IMR-90 (cell line): ENCODE data around the gene DCN. TPM values are rescaled to one million over a fixed set of nuclear protein-coding genes. Genes with fewer than 3 reads are reported as not detected.

ENCODE experiments used
- ATAC-seq: fragments of 200-7000 bp; cut with Tn5 transposase; 2 replicates; pipeline ENCODE4 v1.9.1; 2020; ENCODE audit warnings: low read depth, mild to moderate bottlenecking, moderate library complexity
- BruUV-seq: library from RNA; stranded (reverse); fragments of 400-500 nt; replicated peaks from 2 replicates; lab custom pipeline; 2021; lab: Mats Ljungman, UMichigan
- CTCF ChIA-PET: fragments of 300-600 bp; formaldehyde crosslinking; extraction: SDS; loops from one replicate; lab custom pipeline; 2021; ENCODE audit warnings: antibody characterized with exemption; lab: Yijun Ruan, JAX
- POLR2A ChIA-PET: fragments of 300-600 bp; sonication (Branson Sonifier 250); formaldehyde crosslinking; loops from one replicate; lab custom pipeline; 2022; ENCODE audit warnings: antibody characterized with exemption; ENCODE audit not compliant: unreplicated experiment; lab: Charles Lee
- DNase-seq: peaks from one replicate; pipeline ENCODE4 v3.0.0; 2013
- H2AFZ ChIP-seq: replicated peaks from 2 replicates; pipeline ENCODE3; 2013; ENCODE audit warnings: low read length, mild to moderate bottlenecking; ENCODE audit not compliant: poor library complexity
- H2AK5ac ChIP-seq: 2 replicates; pipeline ENCODE4 v1.6.1; 2013; ENCODE audit warnings: low read depth, low read length, inconsistent platforms
- H2AK9ac ChIP-seq: replicated peaks from 2 replicates; pipeline ENCODE3; 2013; ENCODE audit warnings: mild to moderate bottlenecking, low read depth, low read length, moderate library complexity; ENCODE audit not compliant: poor library complexity
- H2BK120ac ChIP-seq: 2 replicates; pipeline ENCODE4 v1.6.1; 2013; ENCODE audit warnings: low read depth, low read length, inconsistent platforms
- H2BK15ac ChIP-seq: 3 replicates; pipeline ENCODE4 v1.6.1; 2013; ENCODE audit warnings: low read depth, low read length, inconsistent platforms
- H2BK20ac ChIP-seq: 2 replicates; pipeline ENCODE4 v1.6.1; 2013; ENCODE audit warnings: low read depth, mild to moderate bottlenecking, inconsistent platforms, low read length, moderate library complexity
- H2BK5ac ChIP-seq: 2 replicates; pipeline ENCODE4 v1.6.1; 2013; ENCODE audit warnings: mild to moderate bottlenecking, low read depth, low read length, inconsistent platforms; ENCODE audit not compliant: poor library complexity, severe bottlenecking
- H3K14ac ChIP-seq: replicated peaks from 2 replicates; pipeline ENCODE4 v1.6.1; 2013; ENCODE audit warnings: low read depth, low read length, inconsistent platforms
- H3K18ac ChIP-seq: 2 replicates; pipeline ENCODE4 v1.6.1; 2013; ENCODE audit warnings: low read depth, low read length, control low read depth
- H3K23ac ChIP-seq: 2 replicates; pipeline ENCODE4 v1.6.1; 2013; ENCODE audit warnings: low read depth, low read length, inconsistent platforms
- H3K27ac ChIP-seq: 2 replicates; pipeline ENCODE4 v1.5.1; 2013; ENCODE audit warnings: mild to moderate bottlenecking, control low read depth, low read length; ENCODE audit not compliant: insufficient read depth
- H3K27me3 ChIP-seq: 2 replicates; pipeline ENCODE4 v1.6.1; 2013; ENCODE audit warnings: low read length; ENCODE audit not compliant: control insufficient read depth, insufficient read depth
- H3K36me3 ChIP-seq: 2 replicates; pipeline ENCODE4 v1.6.1; 2013; ENCODE audit warnings: low read length, mixed read lengths; ENCODE audit not compliant: control insufficient read depth, insufficient read depth
- H3K4ac ChIP-seq: 2 replicates; pipeline ENCODE4 v1.6.1; 2013; ENCODE audit warnings: low read depth, low read length, inconsistent platforms
- H3K4me1 ChIP-seq: 2 replicates; pipeline ENCODE4 v1.6.1; 2013; ENCODE audit warnings: low read length, mixed read lengths; ENCODE audit not compliant: control insufficient read depth, insufficient read depth
- H3K4me2 ChIP-seq: 2 replicates; pipeline ENCODE4 v1.6.1; 2013; ENCODE audit warnings: low read depth, mild to moderate bottlenecking, control low read depth, low read length, moderate library complexity
- H3K4me3 ChIP-seq: 2 replicates; pipeline ENCODE4 v1.5.1; 2013; ENCODE audit warnings: low read depth, mild to moderate bottlenecking, control low read depth, low read length, moderate library complexity; ENCODE audit not compliant: insufficient read depth
- H3K56ac ChIP-seq: 2 replicates; pipeline ENCODE4 v1.6.1; 2013; ENCODE audit warnings: low read length, inconsistent platforms; ENCODE audit not compliant: insufficient read depth; ENCODE audit errors: extremely low read depth
- H3K79me1 ChIP-seq, 2 experiments: 2 replicates each; pipeline ENCODE4 v1.6.1; 2013; ENCODE audit warnings: low read length in 2 of 2, inconsistent platforms in 1 of 2, low read depth in 1 of 2
- H3K9ac ChIP-seq: 2 replicates; pipeline ENCODE4 v1.6.1; 2013; ENCODE audit warnings: low read depth, low read length, control low read depth
- H3K9me1 ChIP-seq: 2 replicates; pipeline ENCODE4 v1.6.1; 2013; ENCODE audit warnings: low read length, inconsistent platforms; ENCODE audit not compliant: insufficient read depth
- H3K9me3 ChIP-seq: 2 replicates; pipeline ENCODE4 v1.6.1; 2013; ENCODE audit warnings: low read length; ENCODE audit not compliant: control insufficient read depth, insufficient read depth
- H4K20me1 ChIP-seq: 2 replicates; pipeline ENCODE4 v1.6.1; 2013; ENCODE audit warnings: low read length, inconsistent platforms; ENCODE audit not compliant: insufficient read depth
- H4K5ac ChIP-seq: 2 replicates; pipeline ENCODE4 v1.6.1; 2013; ENCODE audit warnings: mild to moderate bottlenecking, low read depth, low read length, control low read depth
- H4K8ac ChIP-seq, 2 experiments: 2 replicates each; pipeline ENCODE4 v1.6.1; 2013; ENCODE audit warnings: low read depth in 2 of 2, low read length in 2 of 2, control low read depth in 1 of 2, inconsistent platforms in 1 of 2
- H4K91ac ChIP-seq: 2 replicates; pipeline ENCODE4 v1.6.1; 2013; ENCODE audit warnings: low read depth, low read length, inconsistent platforms; ENCODE audit not compliant: insufficient read depth
- BHLHE40 ChIP-seq: fragments of 150-350 bp; IDR thresholded peaks from 2 replicates; pipeline ENCODE4 v1.6.1; 2016; ENCODE audit warnings: mild to moderate bottlenecking, low read depth, low read length
- CTCF ChIP-seq: conservative IDR thresholded peaks from 2 replicates; pipeline ENCODE4 v1.5.1; 2012; ENCODE audit warnings: mild to moderate bottlenecking, low read depth, low read length, improper control_type of control experiment
- FOS ChIP-seq: fragments of 150-350 bp; IDR thresholded peaks from 2 replicates; pipeline ENCODE4 v1.6.1; 2016; ENCODE audit warnings: low read depth, low read length
- MAFK ChIP-seq: IDR thresholded peaks from 2 replicates; pipeline ENCODE4 v1.6.1; 2012; ENCODE audit warnings: low read depth, low read length, improper control_type of control experiment
- MAZ ChIP-seq: IDR thresholded peaks from 2 replicates; pipeline ENCODE4 v1.6.1; 2012; ENCODE audit warnings: low read depth, mild to moderate bottlenecking, low read length, improper control_type of control experiment, moderate library complexity, borderline replicate concordance
- NFE2L2 ChIP-seq: fragments of 150-350 bp; IDR thresholded peaks from 2 replicates; pipeline ENCODE4 v1.6.1; 2016; ENCODE audit warnings: low read depth, mild to moderate bottlenecking, low read length
- POLR2A ChIP-seq: IDR thresholded peaks from 2 replicates; pipeline ENCODE4 v1.6.1; 2012; ENCODE audit warnings: mild to moderate bottlenecking, low read depth, low read length
- RCOR1 ChIP-seq: IDR thresholded peaks from 2 replicates; pipeline ENCODE4 v1.6.1; 2012; ENCODE audit warnings: mild to moderate bottlenecking, low read length, improper control_type of control experiment; ENCODE audit not compliant: insufficient replicate concordance
- RFX5 ChIP-seq: IDR thresholded peaks from 2 replicates; pipeline ENCODE4 v1.8.0; 2012; ENCODE audit warnings: low read depth, mild to moderate bottlenecking, low read length, moderate library complexity
- SMC3 ChIP-seq: fragments of 150-350 bp; IDR thresholded peaks from 2 replicates; pipeline ENCODE4 v1.6.1; 2016; ENCODE audit warnings: low read depth, mild to moderate bottlenecking, antibody characterized with exemption, low read length, moderate library complexity
- USF2 ChIP-seq: fragments of 150-350 bp; IDR thresholded peaks from 2 replicates; pipeline ENCODE4 v1.6.1; 2017; ENCODE audit warnings: mild to moderate bottlenecking, antibody characterized with exemption, low read length, low read depth
- dilution Hi-C: fragments of 300-500 bp; cut with HindIII; formaldehyde crosslinking; loops from one replicate; pipeline ENCODE4 v1.14.3; 2018; ENCODE audit warnings: low sequenced_read_pairs; ENCODE audit not compliant: unreplicated experiment
- in situ Hi-C: fragments of 300-500 bp; cut with MboI; formaldehyde crosslinking; loops from 3 replicates; pipeline ENCODE4 v1.14.3; 2019; ENCODE audit warnings: low sequenced_read_pairs, inconsistent platforms, mixed read lengths
- intact Hi-C: fragments of 100-400 bp; cut with micrococcal nuclease; formaldehyde crosslinking; loops from 2 replicates; pipeline ENCODE4 v1.10.0; 2022
- polyA plus RNA-seq, 3 experiments: library from polyadenylated mRNA; depleted of rRNA; stranded (reverse); fragments of >200 nt; gene quantifications; 2 replicates each; pipeline ENCODE4 v1.2.3, GENCODE V29; 2012; ENCODE audit warnings: low replicate concordance in 1 of 3
- total RNA-seq: library from RNA; depleted of rRNA; stranded (reverse); fragments of >200 nt; gene quantifications from 2 replicates; pipeline ENCODE4 v1.2.3, GENCODE V29; 2012

DCN gene
- total and polyA plus RNA-seq, 2 of the 4 experiments (the other 2 are of a cell fraction): 241 to 965 TPM

- H2BK120ac ChIP-seq: no peak overlapping the region
- H4K8ac ChIP-seq: no peak overlapping the region; a peak in 1 of 4 replicates
- no peak overlapping the region for H3K9ac ChIP-seq
- H3K4me1 ChIP-seq: no peaks in the 10 kb centered on the region
- no peak overlapping the region for H3K4ac ChIP-seq
- no peak overlapping the region for H2AFZ ChIP-seq
- ChIA-PET POLR2A (no interaction called here), CTCF (interaction anchor here (0.6 kb wide), 1 partner anchor 183 kb away, joined by 3 read pairs; no protein-coding TSS in a partner anchor)
- no peak overlapping the region for H3K4me2 ChIP-seq
- no peak for ATAC-seq
- H3K18ac ChIP-seq: no peak overlapping the region
- no peak overlapping the region for H2AK5ac ChIP-seq
- no peaks in the 10 kb centered on the region for H3K9me3 ChIP-seq
- H3K14ac ChIP-seq: no peak overlapping the region
- no peak overlapping the region for H3K23ac ChIP-seq
- no peak overlapping the region for H3K4me3 ChIP-seq
- no peak overlapping the region for H2BK5ac ChIP-seq
- H3K27me3 ChIP-seq: no peaks in the 10 kb centered on the region
- TF ChIP-seq RCOR1 (no peak), FOS (no peak), CTCF (no peak), NFE2L2 (no peak), USF2 (no peak), SMC3 (no peak), MAFK (no peak), POLR2A (no peak), RFX5 (no peak), BHLHE40 (no peak), MAZ (no peak)
- DNase-seq: no peak
- BruUV-seq: no TSS peak
- no peak overlapping the region; the same call in 1 of the 2 replicates for H4K5ac ChIP-seq
- no peak overlapping the region for H4K91ac ChIP-seq
- peaks cover 61% of the 10 kb centered on the region for H3K36me3 ChIP-seq
- 0 out of 2 replicates have a peak, but pooled peaks cover 4% of the 10 kb centered on the region for H3K9me1 ChIP-seq
- H3K56ac ChIP-seq: no peak overlapping the region
- no peak overlapping the region for H2BK20ac ChIP-seq
- no peaks in the 10 kb centered on the region; the same call in 1 of the 2 replicates for H4K20me1 ChIP-seq
- H3K27ac ChIP-seq: peak overlapping the region; percentile 35; the same call in 1 of the 2 replicates
- dilution Hi-C loops: no loop called here
- H2BK15ac ChIP-seq: no peak overlapping the region
- no peak overlapping the region for H2AK9ac ChIP-seq
- intact Hi-C loops: loop anchor here (1.0 kb wide), 1 partner anchor 8 kb away; no protein-coding TSS in a partner anchor
- H3K79me1 ChIP-seq: peaks cover 4 to 26% of the 10 kb centered on the region in 2 experiments; a peak in 3 of 4 replicates
- in situ Hi-C loops: no loop called here
Observed at GRCh38 chr12:91161009-91161408, 21.6 kb downstream of the DCN start.
